ES-I3 (cell line): ENCODE results near the gene SEMA6C.
A peak's percentile ranks its signal among the peaks of the same experiment; 100 is the strongest.

Experiments used
- H3K36me3 ChIP-seq: 2 replicates; pipeline ENCODE4 v1.6.1; 2013; ENCODE audit warnings: mild to moderate bottlenecking, low read length, control low read depth, moderate library complexity; ENCODE audit not compliant: insufficient read depth
- H3K4me1 ChIP-seq: 2 replicates; pipeline ENCODE4 v1.6.1; 2013; ENCODE audit warnings: mild to moderate bottlenecking, control low read depth, low read length; ENCODE audit not compliant: insufficient read depth
- H3K9ac ChIP-seq: 2 replicates; pipeline ENCODE4 v1.6.1; 2013; ENCODE audit warnings: low read depth, mild to moderate bottlenecking, low read length, moderate library complexity
- H3K9me3 ChIP-seq: 2 replicates; pipeline ENCODE4 v1.6.1; 2013; ENCODE audit warnings: mild to moderate bottlenecking, low read length, moderate library complexity; ENCODE audit not compliant: control insufficient read depth, insufficient read depth

The SEMA6C gene

DNA sequence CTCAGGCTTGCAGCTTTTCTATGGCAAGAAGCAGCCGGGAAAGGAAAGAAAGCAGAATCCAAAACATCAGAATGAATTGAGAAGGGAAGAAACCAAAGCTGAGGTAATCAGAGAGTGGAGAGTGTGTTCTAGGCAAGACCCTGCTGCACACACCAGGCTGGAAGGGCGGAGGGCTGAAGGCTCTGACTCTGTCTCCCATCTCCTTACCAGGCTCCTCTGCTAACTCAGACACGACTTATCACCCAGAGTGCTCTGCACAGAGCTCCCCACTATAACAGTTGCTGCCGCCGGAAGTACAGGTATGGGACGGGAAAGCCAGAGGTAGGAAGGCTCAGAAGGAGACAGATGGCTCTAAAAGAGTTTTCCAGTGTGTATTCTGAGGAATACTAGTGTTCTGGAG is 20.7 kb upstream of the SEMA6C start:
- 0 out of 2 replicates have a peak overlapping the region, but pooled peaks have one; percentile 90 for H3K9ac ChIP-seq
- peaks cover 9% of the 10 kb centered on the region for H3K4me1 ChIP-seq
- peaks cover 5% of the 10 kb centered on the region; the same call in 1 of the 2 replicates for H3K36me3 ChIP-seq
- no peaks in the 10 kb centered on the region for H3K9me3 ChIP-seq

DNA sequence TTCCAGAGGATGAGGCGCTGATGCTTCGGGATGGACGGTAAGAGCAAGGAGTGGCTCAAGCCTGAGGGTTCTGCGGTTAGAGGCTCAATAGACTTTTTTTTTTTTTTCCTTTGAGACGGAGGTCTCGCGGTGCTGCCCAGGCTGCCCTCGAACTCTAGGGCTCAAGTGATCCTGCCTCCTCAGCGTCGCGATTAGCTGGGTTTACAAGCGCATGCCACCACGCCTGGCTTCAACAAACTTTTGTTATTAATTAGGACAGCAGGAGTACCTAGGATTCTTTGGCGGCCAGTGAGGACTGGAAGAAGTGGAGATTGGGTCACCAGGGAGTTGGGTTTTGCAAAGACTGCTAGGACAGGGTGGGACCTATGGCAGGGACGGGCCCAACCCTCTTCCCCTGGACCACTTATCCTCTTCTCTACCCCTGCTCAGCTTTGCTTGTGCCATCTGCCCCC is 20.1 kb upstream of the SEMA6C start:
- peaks cover 9% of the 10 kb centered on the region for H3K4me1 ChIP-seq
- H3K9ac ChIP-seq: peak overlapping the region; percentile 90
- no peaks in the 10 kb centered on the region for H3K9me3 ChIP-seq
- peaks cover 5% of the 10 kb centered on the region; the same call in 1 of the 2 replicates for H3K36me3 ChIP-seq

- peaks cover 9% of the 10 kb centered on the region for H3K4me1 ChIP-seq
- H3K9me3 ChIP-seq: no peaks in the 10 kb centered on the region
- H3K36me3 ChIP-seq: peaks cover 5% of the 10 kb centered on the region
- H3K9ac ChIP-seq: peak within 1 kb of the TSS; percentile 90
These were observed 19.5 kb upstream of the SEMA6C start, which contains the start of the genes LYSMD1 and SCNM1 for GRCh38 chr1:151165738-151166504. TSS of gene LYSMD1 (minus strand) at chr1:151165902. CDS start at chr1:151165258, 644 bp downstream. TSS of gene SCNM1 (plus strand) at chr1:151166144. CDS start at chr1:151166153, 9 bp downstream.

DNA sequence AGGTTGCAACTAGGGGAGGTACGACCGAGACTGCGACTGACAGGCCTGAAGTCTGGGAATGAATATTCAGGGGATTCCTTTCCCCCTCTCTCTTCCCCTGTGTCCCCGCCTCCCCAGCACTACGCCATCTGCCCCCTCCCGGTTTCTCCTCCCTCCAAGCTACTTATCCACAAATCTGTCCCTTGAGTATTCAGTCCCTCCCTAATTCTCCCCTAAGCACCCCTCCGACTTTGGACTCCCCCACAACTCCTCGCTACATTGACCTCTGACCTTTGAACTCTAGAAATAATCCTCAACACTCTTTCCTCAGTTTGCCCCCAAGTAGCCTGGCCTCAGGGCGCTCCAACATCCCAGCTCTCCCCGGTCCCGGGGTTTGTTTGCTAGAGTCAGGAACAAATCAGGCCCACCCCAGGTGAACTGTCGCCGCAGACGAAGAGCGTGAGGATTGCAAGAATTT is 18.9 kb upstream of the SEMA6C start:
- Histone ChIP-seq H3K9me3 (no peaks in the 10 kb centered on the region), H3K36me3 (peaks cover 9% of the 10 kb centered on the region), H3K4me1 (peaks cover 9% of the 10 kb centered on the region), H3K9ac (peak overlapping the region; percentile 90)

DNA sequence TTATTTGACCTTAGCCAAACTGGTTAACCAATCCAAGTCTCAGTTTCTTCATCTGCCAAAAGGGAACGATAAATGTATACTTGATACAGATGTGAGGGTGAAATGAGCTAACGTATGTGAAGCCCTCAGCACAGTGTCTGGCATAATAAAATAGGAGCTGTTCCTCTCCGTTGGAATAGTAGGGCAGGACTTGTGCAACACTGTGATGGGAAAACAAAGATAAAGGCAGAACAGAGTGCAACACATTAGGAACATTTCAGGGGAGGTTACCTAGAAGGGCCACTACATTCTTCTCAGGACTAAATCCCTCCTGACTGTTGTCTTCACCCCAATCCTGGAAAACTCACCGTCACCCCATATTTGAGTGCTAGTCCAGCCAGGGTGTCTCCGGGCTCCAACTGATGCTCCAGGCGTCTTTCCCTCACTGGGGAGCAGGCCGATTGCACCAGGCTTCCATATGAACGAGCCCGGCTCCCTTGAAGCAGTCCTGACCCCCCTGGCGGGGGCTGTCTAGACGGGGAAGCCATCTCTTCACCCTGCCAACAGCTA is 18.4 kb upstream of the SEMA6C start:
- H3K9ac ChIP-seq: peak overlapping the region; percentile 90
- H3K4me1 ChIP-seq: peaks cover 9% of the 10 kb centered on the region
- H3K9me3 ChIP-seq: no peaks in the 10 kb centered on the region
- peaks cover 5% of the 10 kb centered on the region; the same call in 1 of the 2 replicates for H3K36me3 ChIP-seq

DNA sequence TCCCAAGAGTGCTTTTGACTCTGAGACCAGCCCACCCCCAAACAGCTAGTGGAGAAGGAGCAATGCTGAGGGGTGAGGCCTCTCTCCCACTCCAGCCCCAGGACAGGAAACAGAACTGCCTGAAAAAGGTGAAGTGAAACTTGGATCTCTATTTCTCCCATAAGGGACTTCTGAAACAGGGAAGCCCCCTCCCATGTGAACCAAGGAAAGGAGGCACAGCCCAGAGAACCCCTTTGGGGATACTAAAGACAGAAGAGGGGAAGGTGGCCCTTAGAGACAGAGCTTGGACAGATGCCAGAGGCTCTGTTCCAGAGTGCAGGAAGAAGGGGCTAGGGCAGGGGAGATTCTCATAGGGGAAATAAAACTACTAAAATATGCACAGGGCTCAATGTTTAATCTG is 12.9 kb upstream of the SEMA6C start:
- peaks cover 5% of the 10 kb centered on the region; the same call in 1 of the 2 replicates for H3K36me3 ChIP-seq
- no peak overlapping the region for H3K9ac ChIP-seq
- H3K9me3 ChIP-seq: no peaks in the 10 kb centered on the region
- peaks cover 7% of the 10 kb centered on the region for H3K4me1 ChIP-seq

- H3K4me1 ChIP-seq: peaks cover 4% of the 10 kb centered on the region
- peaks cover 5% of the 10 kb centered on the region; the same call in 1 of the 2 replicates for H3K36me3 ChIP-seq
- H3K9me3 ChIP-seq: no peaks in the 10 kb centered on the region
- H3K9ac ChIP-seq: no peak overlapping the region
These were observed 12.4 kb upstream of the SEMA6C start for GRCh38 chr1:151158751-151159251.

DNA sequence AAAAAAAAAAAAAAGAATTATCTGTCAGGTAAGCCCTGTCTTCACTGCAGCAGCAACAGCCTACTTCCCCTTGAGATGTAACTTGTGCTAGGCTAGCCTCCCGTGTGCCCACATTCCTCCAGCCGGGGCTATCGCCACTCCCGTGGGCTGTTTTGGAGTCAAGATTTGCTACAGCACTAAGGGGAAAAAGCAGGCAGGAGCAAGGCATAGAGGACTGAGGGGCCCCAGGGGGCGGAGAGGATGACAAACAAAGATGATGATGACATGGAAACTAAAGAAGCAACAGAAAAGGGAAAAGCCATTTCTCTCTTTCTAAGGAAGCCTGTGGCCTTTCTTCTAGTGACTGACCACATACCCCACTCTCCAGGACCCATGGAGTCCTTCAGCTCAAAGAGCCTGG is 11.9 kb upstream of the SEMA6C start:
- Histone ChIP-seq H3K4me1 (peaks cover 4% of the 10 kb centered on the region), H3K36me3 (peaks cover 5% of the 10 kb centered on the region; the same call in 1 of the 2 replicates), H3K9ac (no peak overlapping the region), H3K9me3 (no peaks in the 10 kb centered on the region)

- H3K9me3 ChIP-seq: no peaks in the 10 kb centered on the region
- H3K9ac ChIP-seq: no peak overlapping the region
- H3K36me3 ChIP-seq: peaks cover 5% of the 10 kb centered on the region; the same call in 1 of the 2 replicates
- H3K4me1 ChIP-seq: peaks cover 4% of the 10 kb centered on the region
These were observed 10.7 kb upstream of the SEMA6C start for GRCh38 chr1:151157067-151157531.

DNA sequence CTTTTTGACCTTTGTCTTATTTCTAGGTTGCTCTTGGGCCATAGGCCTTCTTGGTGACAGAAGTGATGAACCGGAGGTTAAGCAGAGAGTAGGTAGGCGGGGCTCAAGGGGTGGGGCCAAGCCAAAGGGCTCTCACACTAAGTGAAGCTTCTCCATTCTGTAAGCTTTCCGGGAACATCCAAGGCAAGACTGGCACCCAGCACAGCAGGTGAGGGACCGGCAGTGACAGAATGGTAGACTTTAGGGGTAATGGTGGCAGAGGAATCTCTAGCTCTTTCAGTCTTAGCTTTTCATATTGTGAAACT is 10.0 kb upstream of the SEMA6C start, which contains the start of gene TNFAIP8L2:
Gene TNFAIP8L2, plus strand, starts transcription at position 135 of the 305 bp plus-strand sequence. CDS start 2,049 bp downstream, outside the sequence.
- H3K4me1 ChIP-seq: peaks cover 4% of the 10 kb centered on the region
- H3K36me3 ChIP-seq: peaks cover 5% of the 10 kb centered on the region; the same call in 1 of the 2 replicates
- no peaks in the 10 kb centered on the region for H3K9me3 ChIP-seq
- no peak within 1 kb of the TSS for H3K9ac ChIP-seq

DNA sequence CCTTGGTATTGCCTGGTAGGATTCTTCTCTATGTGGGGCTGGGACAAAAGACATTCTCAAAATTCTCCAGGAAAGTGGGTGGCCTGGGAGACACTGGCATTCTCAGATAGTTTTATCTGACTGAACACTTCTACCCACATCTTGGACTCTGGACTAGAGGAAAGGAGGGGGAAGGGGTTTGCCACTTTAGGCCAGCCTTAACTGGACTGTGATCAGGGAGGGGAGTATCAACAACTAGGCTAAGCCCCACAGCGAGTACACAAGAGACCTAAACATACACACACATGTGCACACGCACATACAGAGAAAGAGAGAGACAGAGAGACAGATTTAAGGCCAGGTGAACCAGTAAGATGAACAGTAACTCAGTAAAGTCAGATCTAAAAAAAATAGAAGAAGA is 1.2 kb upstream of the SEMA6C start:
- peaks cover 28% of the 10 kb centered on the region for H3K4me1 ChIP-seq
- no peaks in the 10 kb centered on the region for H3K9me3 ChIP-seq
- H3K9ac ChIP-seq: no peak overlapping the region
- no peaks in the 10 kb centered on the region for H3K36me3 ChIP-seq

GRCh38 chr1:151147132-151147503 is 687 bp upstream of the SEMA6C start:
- H3K4me1 ChIP-seq: peaks cover 29% of the 10 kb centered on the region
- H3K36me3 ChIP-seq: no peaks in the 10 kb centered on the region
- peak overlapping the region; percentile 70 for H3K9ac ChIP-seq
- H3K9me3 ChIP-seq: no peaks in the 10 kb centered on the region

DNA sequence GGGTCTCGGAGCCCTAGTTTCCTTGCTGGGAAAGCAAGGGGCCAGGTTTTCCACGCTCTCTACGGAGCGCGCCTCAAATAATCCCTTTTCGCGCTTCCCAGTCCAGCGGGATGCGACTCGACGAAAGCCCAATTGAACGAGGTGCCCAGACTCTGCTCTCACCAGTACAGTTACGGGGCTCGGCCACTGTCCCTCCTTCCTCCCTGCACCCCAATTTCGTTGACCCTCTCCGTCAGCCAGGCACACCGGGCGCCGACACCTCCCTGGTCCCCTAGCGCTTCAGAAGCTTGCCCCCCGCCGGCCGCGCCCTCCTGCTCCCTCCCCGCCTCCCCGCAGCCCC is 389 bp downstream of the SEMA6C start:
- no peaks in the 10 kb centered on the region for H3K36me3 ChIP-seq
- no peaks in the 10 kb centered on the region for H3K9me3 ChIP-seq
- peak overlapping the region; percentile 70; the same call in 1 of the 2 replicates for H3K9ac ChIP-seq
- H3K4me1 ChIP-seq: peaks cover 29% of the 10 kb centered on the region

DNA sequence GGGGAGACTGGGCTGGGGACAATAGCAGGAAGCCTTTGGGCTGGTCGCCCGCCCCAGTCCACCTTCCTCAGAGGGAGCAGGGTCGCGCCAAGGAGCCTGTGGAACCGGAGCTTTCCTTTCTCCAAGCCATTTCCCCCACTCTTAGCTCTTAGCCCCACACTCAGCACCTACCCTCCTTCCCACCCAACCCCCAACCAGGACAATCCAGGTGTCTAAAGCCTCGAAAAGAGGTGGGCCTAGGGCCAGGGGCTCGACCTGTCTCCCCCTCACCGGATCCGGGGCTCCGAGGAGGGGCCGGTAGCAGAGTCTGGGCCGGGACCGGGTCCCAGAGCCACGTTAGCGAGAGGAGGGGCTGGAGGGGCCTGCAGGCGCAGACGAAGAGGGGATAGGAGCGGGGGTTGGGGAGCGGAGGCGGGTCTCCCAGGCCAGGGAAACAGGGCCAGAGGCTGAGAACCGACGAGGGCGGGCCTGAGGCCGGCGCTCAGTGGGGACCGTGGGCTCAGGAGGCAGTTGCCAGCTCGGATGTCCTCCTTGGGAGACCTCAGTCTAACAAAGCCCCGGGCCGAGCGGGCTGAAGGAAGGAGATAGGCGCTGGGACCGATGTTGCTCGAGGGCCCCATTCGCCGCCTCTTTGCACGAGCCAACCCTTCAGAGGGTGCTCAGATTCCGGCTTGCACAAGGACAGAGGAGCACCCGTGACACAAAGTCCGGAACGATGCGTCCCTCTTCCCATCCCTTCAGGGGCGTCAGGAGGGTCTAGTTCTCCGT is 943 bp downstream of the SEMA6C start:
- Histone ChIP-seq H3K4me1 (peaks cover 29% of the 10 kb centered on the region), H3K36me3 (no peaks in the 10 kb centered on the region), H3K9me3 (no peaks in the 10 kb centered on the region), H3K9ac (peak overlapping the region; percentile 70; the same call in 1 of the 2 replicates)
